Liver (tissue), 9 donors: ENCODE measurements around the gene ZNF827. TPM values are rescaled to one million over a fixed set of nuclear protein-coding genes. Genes with fewer than 3 reads are reported as not detected.

Experiments used
- DNase-seq: peaks from one replicate; pipeline ENCODE4 v3.0.0-alpha.2; 2017; ENCODE audit warnings: low spot score
- H3K27ac ChIP-seq, 2 donors: one replicate each; pipeline ENCODE4 v1.7.0; 2013; ENCODE audit warnings: inconsistent platforms in 2 of 2, low read length in 2 of 2, control low read depth in 1 of 2, low read depth in 1 of 2, mild to moderate bottlenecking in 1 of 2
- H3K27me3 ChIP-seq, 4 donors: one replicate each; pipeline versions ENCODE4 v1.6.1 to v1.7.0; 2013; ENCODE audit warnings: low read length in 3 of 4, inconsistent platforms in 1 of 4, mild to moderate bottlenecking in 1 of 4, moderate library complexity in 1 of 4; ENCODE audit not compliant: control insufficient read depth in 4 of 4, insufficient read depth in 4 of 4
- H3K36me3 ChIP-seq, 4 donors: one replicate each; pipeline versions ENCODE4 v1.6.1 to v1.7.0; 2013; ENCODE audit warnings: low read length in 3 of 4, mild to moderate bottlenecking in 3 of 4, low read depth in 1 of 4, moderate library complexity in 1 of 4; ENCODE audit not compliant: control insufficient read depth in 4 of 4, insufficient read depth in 3 of 4
- H3K4me1 ChIP-seq, 4 donors: one replicate each; pipeline versions ENCODE4 v1.6.1 to v1.7.0; 2013; ENCODE audit warnings: low read length in 3 of 4, mild to moderate bottlenecking in 3 of 4, moderate library complexity in 1 of 4; ENCODE audit not compliant: control insufficient read depth in 4 of 4, insufficient read depth in 4 of 4
- H3K4me3 ChIP-seq, 3 donors: one replicate each; pipeline versions ENCODE4 v1.6.1 to v1.7.0; 2013; ENCODE audit warnings: low read length in 3 of 3, control low read depth in 1 of 3, low read depth in 1 of 3, mild to moderate bottlenecking in 1 of 3
- H3K9ac ChIP-seq, 2 donors: one replicate each; pipeline ENCODE4 v1.7.0; 2013; ENCODE audit warnings: low read length in 2 of 2, mild to moderate bottlenecking in 2 of 2, moderate library complexity in 2 of 2, control low read depth in 1 of 2, low read depth in 1 of 2
- H3K9me3 ChIP-seq, 4 donors: one replicate each; pipeline versions ENCODE4 v1.6.1 to v1.7.0; 2013; ENCODE audit warnings: low read length in 3 of 4; ENCODE audit not compliant: control insufficient read depth in 4 of 4
- CTCF ChIP-seq: fragments of 150-350 bp; IDR thresholded peaks from 2 replicates; pipeline ENCODE4 v1.5.1; 2017; ENCODE audit warnings: improper control_type of control experiment, low read depth, low read length; ENCODE audit not compliant: missing input control
- EGR1 ChIP-seq, 2 donors: IDR thresholded peaks; 2 replicates each; pipeline ENCODE4 v1.6.1; 2016 to 2018; ENCODE audit warnings: antibody characterized with exemption in 2 of 2, low read depth in 2 of 2
- FOXA1 ChIP-seq: IDR thresholded peaks from 2 replicates; pipeline ENCODE4 v1.6.1; 2016; ENCODE audit warnings: antibody characterized with exemption
- FOXA2 ChIP-seq: IDR thresholded peaks from 2 replicates; pipeline ENCODE4 v1.6.1; 2016; ENCODE audit warnings: antibody characterized with exemption
- GABPA ChIP-seq, 2 donors: IDR thresholded peaks in 1 of 2; conservative IDR thresholded peaks in 1 of 2; 2 replicates each; pipeline ENCODE4 v1.6.1; 2016; ENCODE audit warnings: antibody characterized with exemption in 2 of 2, mild to moderate bottlenecking in 1 of 2, moderate library complexity in 1 of 2
- HNF4A ChIP-seq, 2 donors: conservative IDR thresholded peaks; 2 replicates each; pipeline ENCODE4 v1.6.1; 2016; ENCODE audit warnings: antibody characterized with exemption in 2 of 2, mild to moderate bottlenecking in 2 of 2
- HNF4G ChIP-seq: IDR thresholded peaks from 2 replicates; pipeline ENCODE4 v1.6.1; 2016; ENCODE audit warnings: antibody characterized with exemption
- JUND ChIP-seq, 2 donors: IDR thresholded peaks; 2 replicates each; pipeline ENCODE4 v1.6.1; 2016; ENCODE audit warnings: antibody characterized with exemption in 2 of 2
- MAX ChIP-seq: IDR thresholded peaks from 2 replicates; pipeline ENCODE4 v1.6.1; 2016; ENCODE audit warnings: antibody characterized with exemption
- NR2F2 ChIP-seq: IDR thresholded peaks from 2 replicates; pipeline ENCODE4 v1.6.1; 2016; ENCODE audit warnings: antibody characterized with exemption
- RAD21 ChIP-seq, 2 donors: IDR thresholded peaks; 2 replicates each; pipeline ENCODE4 v1.6.1; 2016; ENCODE audit warnings: antibody characterized with exemption in 2 of 2, mild to moderate bottlenecking in 2 of 2
- RXRA ChIP-seq, 2 donors: IDR thresholded peaks; 2 replicates each; pipeline ENCODE4 v1.6.1; 2017 to 2018; ENCODE audit warnings: antibody characterized with exemption in 2 of 2, mild to moderate bottlenecking in 1 of 2
- SP1 ChIP-seq: IDR thresholded peaks from 2 replicates; pipeline ENCODE4 v1.6.1; 2018; ENCODE audit warnings: antibody characterized with exemption, mild to moderate bottlenecking
- TAF1 ChIP-seq: conservative IDR thresholded peaks from 2 replicates; pipeline ENCODE4 v1.6.1; 2016; ENCODE audit warnings: antibody characterized with exemption, mild to moderate bottlenecking
- YY1 ChIP-seq: IDR thresholded peaks from 2 replicates; pipeline ENCODE4 v1.6.1; 2016; ENCODE audit warnings: antibody characterized with exemption, mild to moderate bottlenecking
- WGBS: extraction: QIAGEN DNeasy Blood & Tissue Kit; methylation state at CpG from one replicate; pipeline ENCODE4 v1.1.7; 2013; 5-methylcytosine and 5-hydroxymethylcytosine counted together
- polyA plus RNA-seq, 2 donors: library from polyadenylated mRNA; stranded (reverse) in 1 of 2; unstranded in 1 of 2; fragments of 200-250 nt in 1 of 2; fragments of >200 nt in 1 of 2; fragmentation: Nextera tagmentation in 1 of 2; extraction: Ambion mirVana in 1 of 2; gene quantifications; one replicate each; pipeline versions ENCODE4 v1.2.1 to v1.2.3, GENCODE V29; 2013 to 2015
- total RNA-seq, 2 donors: library from RNA; depleted of rRNA; stranded (reverse); fragments of >200 nt; gene quantifications; one replicate each; pipeline ENCODE4 v1.2.3, GENCODE V29; 2014
- TF ChIP-seq, protein P1 (sequence below): IDR thresholded peaks from 2 replicates; pipeline ENCODE4 v1.6.1; 2016; ENCODE audit warnings: antibody characterized with exemption
- TF ChIP-seq, protein P2 (sequence below): IDR thresholded peaks from 2 replicates; pipeline ENCODE4 v1.6.1; 2016; ENCODE audit warnings: antibody characterized with exemption
- TF ChIP-seq, protein P3 (sequence below): IDR thresholded peaks from 2 replicates; pipeline ENCODE4 v1.6.1; 2016; ENCODE audit warnings: antibody characterized with exemption, mild to moderate bottlenecking
- donor health status: healthy.
- donor health status: healthy.
- donor health status: healthy.
- donor health status: healthy.
- donor health status: healthy.

Gene ZNF827
- total and polyA plus RNA-seq, 4 donors = 0.46 to 2.9 (median 1.2) TPM

DNA sequence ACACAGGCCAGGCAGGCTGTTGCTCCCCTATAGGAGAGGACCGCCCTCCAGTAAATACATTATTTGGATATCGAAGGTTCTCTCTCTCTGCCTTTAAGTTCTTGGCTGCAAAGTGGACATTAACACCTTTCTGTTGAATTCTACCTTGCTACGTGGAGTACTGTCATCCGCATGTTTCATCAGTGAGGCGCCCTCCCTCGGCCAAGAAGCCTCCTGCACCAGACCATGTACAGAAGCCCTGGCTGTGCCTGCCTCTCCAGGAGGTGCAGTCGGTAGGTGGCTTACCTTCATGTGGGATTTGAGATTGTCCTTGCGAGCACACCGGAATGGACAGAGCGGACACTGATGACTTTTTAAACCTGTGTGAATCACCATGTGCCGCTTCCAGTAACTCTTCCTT lies 46.7 kb downstream of the ZNF827 start:
- Histone ChIP-seq H3K27ac (no peak overlapping the region), H3K36me3 (no peaks in the 10 kb centered on the region), H3K4me3 (no peak overlapping the region), H3K27me3 (no peaks in the 10 kb centered on the region), H3K9me3 (no peaks in the 10 kb centered on the region), H3K9ac (no peak overlapping the region), H3K4me1 (no peaks in the 10 kb centered on the region)
- 95% methylated on average over 11 of the region's 11 CpGs for WGBS
- DNase-seq = no peak
- TF ChIP-seq, protein P1, sequence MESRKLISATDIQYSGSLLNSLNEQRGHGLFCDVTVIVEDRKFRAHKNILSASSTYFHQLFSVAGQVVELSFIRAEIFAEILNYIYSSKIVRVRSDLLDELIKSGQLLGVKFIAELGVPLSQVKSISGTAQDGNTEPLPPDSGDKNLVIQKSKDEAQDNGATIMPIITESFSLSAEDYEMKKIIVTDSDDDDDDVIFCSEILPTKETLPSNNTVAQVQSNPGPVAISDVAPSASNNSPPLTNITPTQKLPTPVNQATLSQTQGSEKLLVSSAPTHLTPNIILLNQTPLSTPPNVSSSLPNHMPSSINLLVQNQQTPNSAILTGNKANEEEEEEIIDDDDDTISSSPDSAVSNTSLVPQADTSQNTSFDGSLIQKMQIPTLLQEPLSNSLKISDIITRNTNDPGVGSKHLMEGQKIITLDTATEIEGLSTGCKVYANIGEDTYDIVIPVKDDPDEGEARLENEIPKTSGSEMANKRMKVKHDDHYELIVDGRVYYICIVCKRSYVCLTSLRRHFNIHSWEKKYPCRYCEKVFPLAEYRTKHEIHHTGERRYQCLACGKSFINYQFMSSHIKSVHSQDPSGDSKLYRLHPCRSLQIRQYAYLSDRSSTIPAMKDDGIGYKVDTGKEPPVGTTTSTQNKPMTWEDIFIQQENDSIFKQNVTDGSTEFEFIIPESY = no peak
- TF ChIP-seq, protein P2, sequence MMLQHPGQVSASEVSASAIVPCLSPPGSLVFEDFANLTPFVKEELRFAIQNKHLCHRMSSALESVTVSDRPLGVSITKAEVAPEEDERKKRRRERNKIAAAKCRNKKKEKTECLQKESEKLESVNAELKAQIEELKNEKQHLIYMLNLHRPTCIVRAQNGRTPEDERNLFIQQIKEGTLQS = no peak
- TF ChIP-seq HNF4A (conservative IDR thresholded peaks at IDR 0.05) = no peak
- no peak for TF ChIP-seq TAF1
- TF ChIP-seq EGR1 (IDR thresholded peaks at IDR 0.05; ENCODE audit: low read depth in 2 of 2) = no peak
- no peak for TF ChIP-seq FOXA2
- TF ChIP-seq, protein P3, sequence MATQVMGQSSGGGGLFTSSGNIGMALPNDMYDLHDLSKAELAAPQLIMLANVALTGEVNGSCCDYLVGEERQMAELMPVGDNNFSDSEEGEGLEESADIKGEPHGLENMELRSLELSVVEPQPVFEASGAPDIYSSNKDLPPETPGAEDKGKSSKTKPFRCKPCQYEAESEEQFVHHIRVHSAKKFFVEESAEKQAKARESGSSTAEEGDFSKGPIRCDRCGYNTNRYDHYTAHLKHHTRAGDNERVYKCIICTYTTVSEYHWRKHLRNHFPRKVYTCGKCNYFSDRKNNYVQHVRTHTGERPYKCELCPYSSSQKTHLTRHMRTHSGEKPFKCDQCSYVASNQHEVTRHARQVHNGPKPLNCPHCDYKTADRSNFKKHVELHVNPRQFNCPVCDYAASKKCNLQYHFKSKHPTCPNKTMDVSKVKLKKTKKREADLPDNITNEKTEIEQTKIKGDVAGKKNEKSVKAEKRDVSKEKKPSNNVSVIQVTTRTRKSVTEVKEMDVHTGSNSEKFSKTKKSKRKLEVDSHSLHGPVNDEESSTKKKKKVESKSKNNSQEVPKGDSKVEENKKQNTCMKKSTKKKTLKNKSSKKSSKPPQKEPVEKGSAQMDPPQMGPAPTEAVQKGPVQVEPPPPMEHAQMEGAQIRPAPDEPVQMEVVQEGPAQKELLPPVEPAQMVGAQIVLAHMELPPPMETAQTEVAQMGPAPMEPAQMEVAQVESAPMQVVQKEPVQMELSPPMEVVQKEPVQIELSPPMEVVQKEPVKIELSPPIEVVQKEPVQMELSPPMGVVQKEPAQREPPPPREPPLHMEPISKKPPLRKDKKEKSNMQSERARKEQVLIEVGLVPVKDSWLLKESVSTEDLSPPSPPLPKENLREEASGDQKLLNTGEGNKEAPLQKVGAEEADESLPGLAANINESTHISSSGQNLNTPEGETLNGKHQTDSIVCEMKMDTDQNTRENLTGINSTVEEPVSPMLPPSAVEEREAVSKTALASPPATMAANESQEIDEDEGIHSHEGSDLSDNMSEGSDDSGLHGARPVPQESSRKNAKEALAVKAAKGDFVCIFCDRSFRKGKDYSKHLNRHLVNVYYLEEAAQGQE = no peak
- no peak for TF ChIP-seq HNF4G
- TF ChIP-seq CTCF = no peak
- TF ChIP-seq MAX = no peak
- no peak for TF ChIP-seq JUND (IDR thresholded peaks at IDR 0.05)
- TF ChIP-seq NR2F2 = no peak
- TF ChIP-seq FOXA1 = no peak
- TF ChIP-seq YY1 = no peak
- TF ChIP-seq RXRA (IDR thresholded peaks at IDR 0.05) = no peak

GRCh38 chr4:145890689-145891088 lies 47.9 kb downstream of the ZNF827 start:
- WGBS = 93% methylated on average over 3 of the region's 3 CpGs
- H3K27ac ChIP-seq = no peak overlapping the region
- no peak for TF ChIP-seq RAD21 (IDR thresholded peaks at IDR 0.05)
- no peak for TF ChIP-seq HNF4A (conservative IDR thresholded peaks at IDR 0.05)
- TF ChIP-seq SP1 = no peak
- no peak for TF ChIP-seq TAF1
- no peak for TF ChIP-seq JUND (IDR thresholded peaks at IDR 0.05)
- TF ChIP-seq FOXA2 = no peak
- no peak for TF ChIP-seq FOXA1
- no peak for TF ChIP-seq NR2F2
- no peak for TF ChIP-seq CTCF
- TF ChIP-seq RXRA (IDR thresholded peaks at IDR 0.05) = no peak
- no peak for TF ChIP-seq YY1
- TF ChIP-seq GABPA (IDR thresholded peaks at IDR 0.05 in 1 of 2, conservative IDR thresholded peaks at IDR 0.05 in 1 of 2) = no peak
- TF ChIP-seq, protein P1 = no peak
- TF ChIP-seq, protein P2 = no peak
- no peak for TF ChIP-seq EGR1 (IDR thresholded peaks at IDR 0.05; ENCODE audit: low read depth in 2 of 2)
- TF ChIP-seq HNF4G = no peak
- TF ChIP-seq MAX = no peak

More at GRCh38 chr4:145890689-145891088, 47.9 kb downstream of the ZNF827 start:
- Histone ChIP-seq H3K27me3 (no peaks in the 10 kb centered on the region), H3K36me3 (no peaks in the 10 kb centered on the region), H3K9me3 (no peaks in the 10 kb centered on the region), H3K4me1 (no peaks in the 10 kb centered on the region), H3K4me3 (no peak overlapping the region), H3K9ac (no peak overlapping the region)
- DNase-seq = no peak
